Measurements from ENCODE around the gene SH2D3A.

DNA sequence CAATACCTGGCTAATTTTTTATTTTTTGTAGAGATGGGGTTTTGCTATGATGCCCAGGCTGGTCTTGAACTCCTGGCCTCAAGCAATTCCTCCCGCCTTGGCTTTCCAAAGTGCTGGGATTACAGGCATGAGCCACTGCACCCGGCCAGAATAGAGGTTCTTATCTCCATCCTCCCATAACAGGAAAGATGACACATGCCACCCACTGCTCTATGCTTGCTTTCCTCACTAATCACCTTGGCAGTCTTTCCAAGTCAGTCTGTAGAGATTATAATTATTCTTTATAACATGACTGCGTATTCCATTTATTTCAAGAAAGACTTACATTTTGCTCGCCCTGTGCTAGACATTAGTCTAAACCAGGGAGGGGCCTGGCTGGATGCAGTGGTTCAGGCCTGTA lies 12.0 kb upstream of the SH2D3A start:
- TF ChIP-seq, protein P1, sequence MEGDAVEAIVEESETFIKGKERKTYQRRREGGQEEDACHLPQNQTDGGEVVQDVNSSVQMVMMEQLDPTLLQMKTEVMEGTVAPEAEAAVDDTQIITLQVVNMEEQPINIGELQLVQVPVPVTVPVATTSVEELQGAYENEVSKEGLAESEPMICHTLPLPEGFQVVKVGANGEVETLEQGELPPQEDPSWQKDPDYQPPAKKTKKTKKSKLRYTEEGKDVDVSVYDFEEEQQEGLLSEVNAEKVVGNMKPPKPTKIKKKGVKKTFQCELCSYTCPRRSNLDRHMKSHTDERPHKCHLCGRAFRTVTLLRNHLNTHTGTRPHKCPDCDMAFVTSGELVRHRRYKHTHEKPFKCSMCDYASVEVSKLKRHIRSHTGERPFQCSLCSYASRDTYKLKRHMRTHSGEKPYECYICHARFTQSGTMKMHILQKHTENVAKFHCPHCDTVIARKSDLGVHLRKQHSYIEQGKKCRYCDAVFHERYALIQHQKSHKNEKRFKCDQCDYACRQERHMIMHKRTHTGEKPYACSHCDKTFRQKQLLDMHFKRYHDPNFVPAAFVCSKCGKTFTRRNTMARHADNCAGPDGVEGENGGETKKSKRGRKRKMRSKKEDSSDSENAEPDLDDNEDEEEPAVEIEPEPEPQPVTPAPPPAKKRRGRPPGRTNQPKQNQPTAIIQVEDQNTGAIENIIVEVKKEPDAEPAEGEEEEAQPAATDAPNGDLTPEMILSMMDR (IDR thresholded peaks at IDR 0.05; ENCODE audit: extremely low read depth in 1 of 2, insufficient read depth in 1 of 2, low read depth in 1 of 2, low read length in 2 of 2): no peak
- TF ChIP-seq POLR2A (IDR thresholded peaks at IDR 0.05; ENCODE audit: low read depth, low read length): no peak
